ENCODE measurements around the gene PRRC2A. TPM values are rescaled to one million over a fixed set of nuclear protein-coding genes. Genes with fewer than 3 reads are reported as not detected.

PRRC2A gene
- total RNA-seq, 1 donor: 68.0 TPM

DNA sequence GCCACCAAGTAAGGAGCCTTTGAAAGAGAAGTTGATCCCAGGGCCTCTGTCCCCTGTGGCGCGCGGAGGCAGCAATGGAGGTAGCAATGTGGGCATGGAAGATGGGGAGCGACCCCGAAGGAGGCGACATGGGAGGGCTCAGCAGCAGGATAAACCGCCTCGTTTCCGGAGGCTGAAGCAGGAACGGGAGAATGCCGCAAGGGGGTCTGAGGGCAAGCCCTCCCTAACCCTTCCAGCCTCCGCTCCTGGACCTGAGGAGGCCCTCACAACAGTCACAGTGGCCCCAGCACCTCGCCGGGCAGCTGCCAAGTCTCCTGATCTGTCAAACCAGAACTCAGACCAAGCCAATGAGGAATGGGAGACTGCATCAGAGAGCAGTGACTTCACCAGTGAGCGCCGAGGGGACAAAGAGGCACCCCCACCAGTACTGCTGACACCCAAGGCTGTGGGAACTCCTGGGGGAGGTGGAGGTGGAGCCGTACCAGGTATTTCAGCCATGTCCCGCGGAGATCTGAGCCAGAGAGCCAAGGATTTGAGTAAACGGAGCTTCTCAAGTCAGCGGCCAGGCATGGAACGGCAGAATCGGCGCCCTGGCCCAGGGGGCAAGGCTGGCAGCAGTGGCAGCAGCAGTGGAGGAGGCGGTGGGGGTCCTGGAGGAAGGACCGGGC lies 11.9 kb downstream of the PRRC2A start:
- H3K4me3 ChIP-seq (ENCODE audit: low read depth, low read length): no peak overlapping the region
- DNase-seq (ENCODE audit: low read depth): no peak
- TF ChIP-seq, protein P1, sequence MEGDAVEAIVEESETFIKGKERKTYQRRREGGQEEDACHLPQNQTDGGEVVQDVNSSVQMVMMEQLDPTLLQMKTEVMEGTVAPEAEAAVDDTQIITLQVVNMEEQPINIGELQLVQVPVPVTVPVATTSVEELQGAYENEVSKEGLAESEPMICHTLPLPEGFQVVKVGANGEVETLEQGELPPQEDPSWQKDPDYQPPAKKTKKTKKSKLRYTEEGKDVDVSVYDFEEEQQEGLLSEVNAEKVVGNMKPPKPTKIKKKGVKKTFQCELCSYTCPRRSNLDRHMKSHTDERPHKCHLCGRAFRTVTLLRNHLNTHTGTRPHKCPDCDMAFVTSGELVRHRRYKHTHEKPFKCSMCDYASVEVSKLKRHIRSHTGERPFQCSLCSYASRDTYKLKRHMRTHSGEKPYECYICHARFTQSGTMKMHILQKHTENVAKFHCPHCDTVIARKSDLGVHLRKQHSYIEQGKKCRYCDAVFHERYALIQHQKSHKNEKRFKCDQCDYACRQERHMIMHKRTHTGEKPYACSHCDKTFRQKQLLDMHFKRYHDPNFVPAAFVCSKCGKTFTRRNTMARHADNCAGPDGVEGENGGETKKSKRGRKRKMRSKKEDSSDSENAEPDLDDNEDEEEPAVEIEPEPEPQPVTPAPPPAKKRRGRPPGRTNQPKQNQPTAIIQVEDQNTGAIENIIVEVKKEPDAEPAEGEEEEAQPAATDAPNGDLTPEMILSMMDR (IDR thresholded peaks at IDR 0.05; ENCODE audit: insufficient read depth, low read length): no peak

- TF ChIP-seq, protein P1 (IDR thresholded peaks at IDR 0.05; ENCODE audit: insufficient read depth, low read length): no peak
- DNase-seq (ENCODE audit: low read depth): no peak
Measured at GRCh38 chr6:31633447-31633846, 12.9 kb downstream of the PRRC2A start.

GRCh38 chr6:31634131-31634530 lies 13.6 kb downstream of the PRRC2A start:
- TF ChIP-seq, protein P1 (IDR thresholded peaks at IDR 0.05; ENCODE audit: insufficient read depth, low read length): no peak
- H3K4me3 ChIP-seq (ENCODE audit: low read depth, low read length): no peak overlapping the region
- no peak for DNase-seq (ENCODE audit: low read depth)

More at GRCh38 chr6:31633447-31633846, 12.9 kb downstream of the PRRC2A start:
- no peak overlapping the region for H3K4me3 ChIP-seq (ENCODE audit: low read depth, low read length)

DNA sequence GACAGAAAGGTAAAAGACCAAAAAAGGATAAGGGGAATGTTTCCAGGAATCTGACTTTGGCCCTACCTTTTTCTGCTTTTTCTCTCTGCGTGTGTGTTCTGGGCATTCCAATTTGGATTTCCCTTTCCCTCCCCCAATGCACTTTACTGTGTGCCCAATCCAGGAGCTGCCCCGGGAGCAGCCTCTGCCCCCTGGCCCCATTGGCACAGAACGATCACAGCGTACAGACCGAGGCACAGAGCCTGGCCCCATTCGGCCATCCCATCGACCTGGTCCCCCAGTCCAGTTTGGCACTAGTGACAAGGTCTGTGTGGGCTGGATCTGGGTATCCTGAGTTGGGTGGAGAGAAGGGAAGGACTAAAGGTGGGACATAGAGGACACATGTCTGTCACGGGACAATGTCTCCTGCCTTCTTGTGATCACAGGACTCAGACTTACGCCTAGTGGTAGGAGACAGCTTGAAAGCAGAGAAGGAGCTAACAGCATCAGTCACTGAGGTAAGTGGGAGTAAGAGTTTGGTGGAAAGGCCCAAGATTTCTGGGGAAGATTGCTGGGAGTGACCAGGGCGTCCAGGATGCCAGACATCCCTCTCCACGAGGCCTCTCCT lies 14.6 kb downstream of the PRRC2A start:
- DNase-seq (ENCODE audit: low read depth): no peak
- TF ChIP-seq, protein P1 (IDR thresholded peaks at IDR 0.05; ENCODE audit: insufficient read depth, low read length): no peak
- H3K4me3 ChIP-seq (ENCODE audit: low read depth, low read length): no peak overlapping the region

GRCh38 chr6:31636698-31637596 lies 16.4 kb downstream of the PRRC2A start:
- no peak overlapping the region for H3K4me3 ChIP-seq (ENCODE audit: low read depth, low read length)
- TF ChIP-seq, protein P1 (IDR thresholded peaks at IDR 0.05; ENCODE audit: insufficient read depth, low read length): no peak
- no peak for DNase-seq (ENCODE audit: low read depth)

DNA sequence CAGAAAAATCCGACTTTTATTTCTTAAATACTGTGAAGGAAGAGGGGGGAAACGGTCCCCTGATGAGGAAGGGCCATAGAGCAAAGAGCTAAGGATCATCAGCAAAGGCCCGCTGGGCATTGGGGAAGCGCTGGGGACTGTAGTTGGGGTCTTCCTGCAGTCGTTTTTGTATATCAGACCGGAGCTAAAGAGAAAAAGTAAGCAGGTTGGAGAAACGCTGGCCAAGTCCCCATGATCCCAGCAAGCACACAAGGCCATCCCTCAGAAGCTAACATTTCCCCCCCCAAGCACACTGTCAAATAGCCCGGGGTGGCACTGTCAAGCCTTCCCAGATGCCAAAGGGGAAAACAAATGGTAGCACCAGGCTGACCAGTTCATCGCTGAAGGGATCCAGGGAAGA lies 18.5 kb downstream of the PRRC2A start:
- H3K4me3 ChIP-seq (ENCODE audit: low read depth, low read length): no peak overlapping the region
- DNase-seq (ENCODE audit: low read depth): no peak
- TF ChIP-seq, protein P1 (IDR thresholded peaks at IDR 0.05; ENCODE audit: insufficient read depth, low read length): no peak
